Skeletal muscle tissue (tissue), 5 donors: ENCODE measurements around the gene SGMS1. TPM values are rescaled to one million over a fixed set of nuclear protein-coding genes. Genes with fewer than 3 reads are reported as not detected.
"Not testable (repeated sequence)": the region's sequence is repeated elsewhere in the genome, so short reads cannot be mapped to it uniquely, and the experiment has no call there.

ENCODE experiments used
- H3K27ac ChIP-seq: one replicate; pipeline ENCODE4 v1.7.0; 2013; ENCODE audit warnings: mild to moderate bottlenecking, low read depth, low read length, inconsistent platforms
- H3K27me3 ChIP-seq, 3 donors: one replicate each; pipeline ENCODE4 v1.7.0; 2013; ENCODE audit warnings: low read length in 3 of 3; ENCODE audit not compliant: control insufficient read depth in 3 of 3, insufficient read depth in 3 of 3
- H3K36me3 ChIP-seq, 3 donors: one replicate each; pipeline ENCODE4 v1.7.0; 2013; ENCODE audit warnings: low read length in 3 of 3; ENCODE audit not compliant: control insufficient read depth in 3 of 3, insufficient read depth in 3 of 3
- H3K4me1 ChIP-seq, 3 donors: one replicate each; pipeline ENCODE4 v1.7.0; 2013; ENCODE audit warnings: low read length in 3 of 3, mild to moderate bottlenecking in 3 of 3; ENCODE audit not compliant: control insufficient read depth in 3 of 3, insufficient read depth in 3 of 3
- H3K4me3 ChIP-seq, 3 donors: one replicate each; pipeline ENCODE4 v1.7.0; 2013; ENCODE audit warnings: low read length in 3 of 3
- H3K9ac ChIP-seq, 3 donors: one replicate each; pipeline ENCODE4 v1.7.0; 2013; ENCODE audit warnings: low read length in 3 of 3, mild to moderate bottlenecking in 3 of 3, moderate library complexity in 2 of 3, low read depth in 1 of 3
- H3K9me3 ChIP-seq, 3 donors: one replicate each; pipeline ENCODE4 v1.7.0; 2013; ENCODE audit warnings: low read length in 3 of 3; ENCODE audit not compliant: control insufficient read depth in 3 of 3
- small RNA-seq: library from RNA; depleted of rRNA; stranded (forward); fragments of <200 nt; gene quantifications from one replicate; pipeline ENCODE3, GENCODE V24; 2014
- total RNA-seq: library from RNA; depleted of rRNA; stranded (reverse); fragments of >200 nt; gene quantifications from one replicate; pipeline ENCODE4 v1.2.3, GENCODE V29; 2014
- donor health status: Osteomylitis.

SGMS1 gene
- total RNA-seq, 1 donor from 2014 or later = 62.6 TPM

DNA sequence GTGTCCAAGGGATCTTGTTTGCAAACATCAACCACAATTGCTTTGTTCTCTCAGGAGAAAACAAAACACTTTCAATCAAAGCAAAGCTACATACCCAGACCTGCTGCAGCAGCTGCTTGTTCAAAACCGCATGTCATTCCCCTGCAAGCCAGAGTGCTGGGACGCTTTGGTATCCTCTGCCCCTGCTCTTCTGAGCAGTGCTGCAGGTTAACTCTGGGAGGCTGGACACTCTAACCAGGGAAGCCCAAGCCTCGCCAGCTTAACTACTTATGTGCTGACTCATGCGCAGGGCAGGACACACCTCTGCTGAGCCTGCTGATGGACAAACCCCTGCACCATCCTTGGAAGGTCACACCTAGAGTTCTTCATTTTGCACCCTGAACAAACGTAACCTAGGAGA is 344.3 kb downstream of the SGMS1 start:
- Histone ChIP-seq H3K9ac (no peak overlapping the region), H3K36me3 (no peaks in the 10 kb centered on the region), H3K9me3 (no peaks in the 10 kb centered on the region), H3K4me1 (no peaks in the 10 kb centered on the region), H3K27me3 (no peaks in the 10 kb centered on the region), H3K27ac (no peak overlapping the region), H3K4me3 (no peak overlapping the region)

DNA sequence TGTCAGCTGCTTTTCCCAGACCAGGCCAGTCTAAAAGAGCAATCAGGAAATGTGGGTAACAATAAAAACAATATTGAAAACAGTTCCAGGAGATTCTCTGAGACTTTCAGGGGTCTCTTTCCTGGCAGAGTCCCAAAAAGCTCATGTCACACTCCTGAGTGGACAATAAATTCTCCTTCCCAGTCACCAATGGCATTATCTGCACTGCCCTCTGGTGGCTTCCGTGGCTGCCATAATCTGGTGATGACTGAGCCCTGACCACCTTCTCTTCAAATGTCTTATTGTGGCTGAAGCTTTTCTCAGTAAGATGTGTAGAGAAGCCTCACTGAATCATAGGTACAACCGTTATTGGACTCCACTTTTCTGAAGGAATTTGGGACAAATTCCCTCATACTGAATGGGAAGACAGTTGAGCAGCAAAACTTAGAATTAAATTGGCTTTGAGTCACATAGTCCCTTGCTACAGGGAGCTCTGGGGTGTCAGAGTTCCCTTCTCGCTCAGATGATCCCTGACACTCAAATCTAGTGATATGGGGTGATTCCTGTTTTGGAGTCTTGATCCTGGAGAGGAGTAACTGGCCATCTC is 348.0 kb downstream of the SGMS1 start:
- H3K27me3 ChIP-seq = no peaks in the 10 kb centered on the region
- no peaks in the 10 kb centered on the region for H3K36me3 ChIP-seq
- no peak overlapping the region for H3K4me3 ChIP-seq
- H3K9ac ChIP-seq = no peak overlapping the region
- no peak overlapping the region for H3K27ac ChIP-seq
- H3K9me3 ChIP-seq = no peaks in the 10 kb centered on the region
- H3K4me1 ChIP-seq = no peaks in the 10 kb centered on the region

DNA sequence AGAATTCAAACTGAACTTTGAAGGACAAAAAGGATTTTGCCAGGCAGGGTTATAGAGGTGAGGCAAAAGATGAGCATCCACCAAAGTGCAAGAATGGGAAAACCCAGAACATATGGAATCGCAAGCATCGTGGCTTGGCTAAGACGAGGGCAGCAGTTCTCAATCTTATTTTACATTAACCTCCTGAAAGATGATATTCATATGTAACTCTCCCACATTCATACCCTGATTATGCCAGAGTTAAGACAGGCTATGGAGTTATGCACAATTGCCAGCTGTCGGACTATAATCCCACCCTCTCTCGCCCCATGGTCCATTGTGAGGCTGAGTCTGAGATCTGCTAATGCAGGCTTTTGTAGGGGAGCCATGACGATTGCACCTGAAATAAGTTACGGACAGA is 351.2 kb downstream of the SGMS1 start:
- H3K9ac ChIP-seq = no peak overlapping the region
- no peaks in the 10 kb centered on the region for H3K27me3 ChIP-seq
- no peak overlapping the region for H3K27ac ChIP-seq
- H3K4me1 ChIP-seq = no peaks in the 10 kb centered on the region
- H3K36me3 ChIP-seq = no peaks in the 10 kb centered on the region
- no peak overlapping the region for H3K4me3 ChIP-seq
- H3K9me3 ChIP-seq = no peaks in the 10 kb centered on the region

DNA sequence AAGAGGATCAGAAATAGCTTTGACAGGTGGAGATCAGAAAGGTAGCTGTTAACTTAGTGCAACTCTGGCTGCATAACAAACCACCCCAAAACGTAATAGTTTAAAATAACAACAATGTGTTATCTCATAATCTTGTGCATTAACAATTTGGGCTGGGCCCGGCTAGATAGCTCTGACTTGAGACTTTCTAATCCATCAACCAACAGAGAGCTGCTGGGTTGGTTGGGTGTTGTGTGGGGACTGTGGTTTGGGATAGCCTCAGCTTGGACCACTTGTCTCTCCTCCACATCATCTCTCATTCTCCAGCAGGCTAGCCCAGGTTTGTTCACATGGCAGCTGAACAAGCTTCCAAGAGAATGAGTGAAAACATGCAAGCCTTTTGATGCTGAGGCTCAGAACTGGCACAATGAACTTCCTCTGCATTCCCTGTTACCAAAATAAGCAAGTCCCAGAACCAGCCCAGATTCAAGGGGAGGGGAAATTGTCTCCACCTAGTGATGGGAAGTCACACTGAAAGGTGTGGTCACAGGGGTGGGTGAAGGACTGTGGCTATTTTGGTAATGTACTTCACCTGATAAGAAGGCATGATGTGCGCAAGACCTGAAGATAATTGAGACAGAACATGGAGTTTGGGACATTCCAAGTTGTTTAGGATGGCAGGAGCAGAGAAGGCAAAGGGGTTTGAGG is 352.0 kb downstream of the SGMS1 start:
- no peak overlapping the region for H3K4me3 ChIP-seq
- no peak overlapping the region for H3K27ac ChIP-seq
- no peaks in the 10 kb centered on the region for H3K27me3 ChIP-seq
- H3K9ac ChIP-seq = no peak overlapping the region
- no peaks in the 10 kb centered on the region for H3K36me3 ChIP-seq
- H3K4me1 ChIP-seq = no peaks in the 10 kb centered on the region
- H3K9me3 ChIP-seq = no peaks in the 10 kb centered on the region

DNA sequence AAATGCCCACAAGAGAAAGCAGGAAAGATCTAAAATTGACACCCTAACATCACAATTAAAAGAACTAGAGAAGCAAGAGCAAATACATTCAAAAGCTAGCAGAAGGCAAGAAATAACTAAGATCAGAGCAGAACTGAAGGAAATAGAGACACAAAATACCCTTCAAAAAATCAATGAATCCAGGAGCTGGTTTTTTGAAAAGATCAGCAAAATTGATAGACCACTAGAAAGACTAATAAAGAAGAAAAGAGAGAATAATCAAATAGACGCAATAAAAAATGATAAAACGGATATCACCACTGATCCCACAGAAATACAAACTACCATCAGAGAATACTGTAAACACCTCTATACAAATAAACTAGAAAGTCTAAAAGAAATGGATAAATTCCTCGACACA is 355.9 kb downstream of the SGMS1 start:
- H3K36me3 ChIP-seq, H3K4me3 ChIP-seq, H3K4me1 ChIP-seq, H3K9ac ChIP-seq, H3K27me3 ChIP-seq, H3K9me3 ChIP-seq, H3K27ac ChIP-seq: not testable (repeated sequence)

DNA sequence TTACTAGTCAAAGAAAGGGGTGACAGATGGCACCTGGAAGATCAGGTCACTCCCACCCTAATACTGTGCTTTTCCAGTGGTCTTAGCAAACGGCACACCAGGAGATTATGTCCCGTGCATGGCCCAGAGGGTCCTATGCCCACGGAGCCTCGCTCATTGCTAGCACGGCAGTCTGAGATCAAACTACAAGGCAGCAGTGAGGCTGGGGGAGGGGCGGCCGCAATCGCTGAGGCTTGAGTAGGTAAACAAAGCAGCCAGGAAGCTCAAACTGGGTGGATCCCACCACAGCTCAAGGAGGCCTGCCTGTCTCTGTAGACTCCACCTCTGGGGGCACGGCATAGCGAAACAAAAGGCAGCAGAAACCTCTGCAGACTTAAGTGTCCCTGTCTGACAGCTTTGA is 361.1 kb downstream of the SGMS1 start:
- H3K4me3 ChIP-seq, H3K27me3 ChIP-seq, H3K9me3 ChIP-seq, H3K9ac ChIP-seq, H3K27ac ChIP-seq, H3K36me3 ChIP-seq, H3K4me1 ChIP-seq: not testable (repeated sequence)

DNA sequence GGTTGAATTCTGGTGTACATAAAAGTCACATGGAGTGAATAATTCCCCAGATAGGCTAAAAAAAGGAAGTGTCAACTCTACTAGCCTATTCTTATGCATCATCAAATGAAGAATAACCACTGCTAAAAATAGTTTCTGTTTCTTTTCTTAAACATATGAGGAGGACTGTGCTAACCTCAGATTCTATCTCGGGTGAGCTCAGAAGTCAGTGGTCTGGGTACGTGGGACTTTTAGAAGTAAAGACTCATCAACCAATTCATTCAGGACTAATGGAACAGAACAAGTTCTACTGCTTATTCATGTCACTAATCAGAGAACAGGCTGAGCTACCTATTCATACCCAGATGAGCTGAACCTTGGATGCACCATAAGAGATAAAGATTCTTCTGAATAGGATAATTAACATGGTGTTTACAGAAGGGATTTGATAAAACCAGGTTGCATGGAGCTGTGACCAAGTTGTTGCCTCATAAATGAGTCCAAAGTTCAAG is 362.9 kb downstream of the SGMS1 start:
- H3K36me3 ChIP-seq = no peaks in the 10 kb centered on the region
- no peaks in the 10 kb centered on the region for H3K4me1 ChIP-seq
- no peak overlapping the region for H3K4me3 ChIP-seq
- no peak overlapping the region for H3K27ac ChIP-seq
- H3K9ac ChIP-seq = no peak overlapping the region
- H3K27me3 ChIP-seq = no peaks in the 10 kb centered on the region
- no peaks in the 10 kb centered on the region for H3K9me3 ChIP-seq

Small RNA genes within 50 kb of the gene (small RNA-seq; reads per million reads assigned to genes)
- gene RNU7-107P = not detected

Other genes with a start within 250 kb of the SGMS1 start
- 2.6 TPM for gene ASAH2B, start 116.0 kb upstream of the SGMS1 start, total RNA-seq